Right lobe of liver (tissue), 4 donors: ENCODE results near the gene OR10Z1.

Experiments used
- POLR2A ChIP-seq: fragments of 450-650 bp; IDR thresholded peaks from one replicate; pipeline ENCODE4 v1.6.1; 2017; ENCODE audit warnings: antibody characterized with exemption, mild to moderate bottlenecking
- TF ChIP-seq, protein P1 (sequence below), 4 donors: fragments of 200-600 bp in 3 of 4; fragments of 450-650 bp in 1 of 4; IDR thresholded peaks; one replicate each; pipeline versions ENCODE4 v1.5.1 to v1.8.0; 2016 to 2022; ENCODE audit warnings: antibody characterized with exemption in 4 of 4, mild to moderate bottlenecking in 2 of 4
- donor health status: DM: no; HTN: no; CAD: no.
- donor health status: DM: no; HTN: no; CAD: no.
- donor health status: DM: no; HTN: yes; CAD: no.

DNA sequence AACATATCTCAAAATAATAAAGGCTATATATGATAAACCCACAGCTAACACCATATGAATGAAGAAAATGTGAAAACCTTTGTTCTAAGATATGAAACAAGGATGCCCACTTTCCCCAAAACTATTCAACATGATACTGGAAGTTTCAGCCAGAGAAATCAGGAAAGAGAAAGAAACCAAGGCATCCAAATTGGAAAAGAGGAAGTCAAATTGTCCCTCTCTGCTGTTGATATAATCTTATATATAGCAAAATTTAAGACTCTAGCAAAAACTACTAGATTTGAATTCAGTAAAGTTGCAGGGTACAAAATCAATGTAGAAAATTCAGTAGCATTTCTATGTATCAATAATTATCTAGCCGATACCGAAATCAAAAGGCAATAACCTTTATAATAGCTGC, 4.3 kb upstream of the OR10Z1 start:
- TF ChIP-seq, protein P1, sequence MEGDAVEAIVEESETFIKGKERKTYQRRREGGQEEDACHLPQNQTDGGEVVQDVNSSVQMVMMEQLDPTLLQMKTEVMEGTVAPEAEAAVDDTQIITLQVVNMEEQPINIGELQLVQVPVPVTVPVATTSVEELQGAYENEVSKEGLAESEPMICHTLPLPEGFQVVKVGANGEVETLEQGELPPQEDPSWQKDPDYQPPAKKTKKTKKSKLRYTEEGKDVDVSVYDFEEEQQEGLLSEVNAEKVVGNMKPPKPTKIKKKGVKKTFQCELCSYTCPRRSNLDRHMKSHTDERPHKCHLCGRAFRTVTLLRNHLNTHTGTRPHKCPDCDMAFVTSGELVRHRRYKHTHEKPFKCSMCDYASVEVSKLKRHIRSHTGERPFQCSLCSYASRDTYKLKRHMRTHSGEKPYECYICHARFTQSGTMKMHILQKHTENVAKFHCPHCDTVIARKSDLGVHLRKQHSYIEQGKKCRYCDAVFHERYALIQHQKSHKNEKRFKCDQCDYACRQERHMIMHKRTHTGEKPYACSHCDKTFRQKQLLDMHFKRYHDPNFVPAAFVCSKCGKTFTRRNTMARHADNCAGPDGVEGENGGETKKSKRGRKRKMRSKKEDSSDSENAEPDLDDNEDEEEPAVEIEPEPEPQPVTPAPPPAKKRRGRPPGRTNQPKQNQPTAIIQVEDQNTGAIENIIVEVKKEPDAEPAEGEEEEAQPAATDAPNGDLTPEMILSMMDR (IDR thresholded peaks at IDR 0.05), result no peak
- no peak for TF ChIP-seq POLR2A
